IPS-15b (cell line): ENCODE measurements around the gene PASD1.

Experiments used
- H3K27me3 ChIP-seq: one replicate; pipeline ENCODE4 v1.6.1; 2013; ENCODE audit warnings: low read length; ENCODE audit not compliant: control insufficient read depth, insufficient read depth
- H3K36me3 ChIP-seq: one replicate; pipeline ENCODE4 v1.6.1; 2013; ENCODE audit warnings: low read length; ENCODE audit not compliant: control insufficient read depth, insufficient read depth
- H3K4me1 ChIP-seq: one replicate; pipeline ENCODE4 v1.6.1; 2013; ENCODE audit warnings: mild to moderate bottlenecking, low read length; ENCODE audit not compliant: control insufficient read depth, insufficient read depth
- H3K4me3 ChIP-seq: one replicate; pipeline ENCODE4 v1.5.1; 2013; ENCODE audit warnings: low read depth, low read length
- H3K9ac ChIP-seq: one replicate; pipeline ENCODE4 v1.6.1; 2013; ENCODE audit warnings: low read depth, mild to moderate bottlenecking, low read length
- H3K9me3 ChIP-seq: one replicate; pipeline ENCODE4 v1.6.1; 2013; ENCODE audit warnings: mild to moderate bottlenecking, low read length; ENCODE audit not compliant: control insufficient read depth, insufficient read depth

PASD1 gene

DNA sequence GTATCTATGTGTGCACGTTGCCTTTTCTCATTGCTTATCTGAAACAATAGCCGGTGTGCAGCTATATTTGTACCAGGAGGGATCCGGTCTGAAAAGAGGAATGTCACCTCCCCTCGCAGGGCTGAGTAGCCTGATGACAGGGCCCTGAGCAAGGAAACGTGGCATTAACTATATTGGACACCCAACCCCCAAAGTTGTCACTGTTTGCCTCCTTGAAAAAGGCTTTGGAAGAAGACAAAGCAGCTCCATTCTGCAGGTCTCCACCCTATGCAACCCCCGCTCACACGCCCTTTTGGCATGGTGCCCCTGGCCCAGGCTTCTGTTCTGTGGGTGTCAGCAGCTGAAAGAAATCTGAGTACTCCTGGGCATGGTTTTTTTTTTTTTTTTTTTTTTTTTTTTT, 140.0 kb downstream of the PASD1 start:
- H3K27me3 ChIP-seq = no peaks in the 10 kb centered on the region
- no peaks in the 10 kb centered on the region for H3K9me3 ChIP-seq
- no peak overlapping the region for H3K4me3 ChIP-seq
- H3K36me3 ChIP-seq = no peaks in the 10 kb centered on the region
- H3K9ac ChIP-seq = no peak overlapping the region
- H3K4me1 ChIP-seq = no peaks in the 10 kb centered on the region

DNA sequence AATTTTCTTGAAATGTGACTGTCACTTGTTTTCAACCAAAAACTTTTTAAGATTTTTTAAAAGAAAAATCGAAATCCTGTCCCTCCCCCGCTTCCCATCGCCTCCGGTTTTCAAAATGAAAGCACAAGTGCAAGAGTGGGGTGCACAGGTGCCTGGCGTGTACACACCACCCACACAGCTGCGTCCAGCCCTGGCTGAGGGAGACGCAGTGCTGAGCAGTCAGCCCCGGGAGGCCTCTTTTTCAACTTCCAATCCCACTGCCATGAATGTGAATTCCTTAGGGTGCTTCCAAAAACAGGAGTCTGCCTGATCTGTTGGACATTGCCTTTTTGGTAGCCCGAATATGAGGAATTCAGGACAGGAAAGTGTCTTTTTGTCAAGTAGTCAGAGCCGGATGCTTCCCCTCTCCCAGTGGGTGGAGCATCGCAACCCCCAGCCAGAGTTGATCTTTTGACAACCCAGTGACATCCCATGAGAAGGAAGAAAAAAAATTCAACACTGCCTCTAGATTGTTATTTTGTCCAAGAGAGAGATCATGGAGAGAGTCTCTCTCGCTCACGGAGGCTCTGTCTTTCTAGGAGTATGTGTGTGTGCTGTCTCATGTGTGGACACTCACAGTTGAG, 140.7 kb downstream of the PASD1 start:
- Histone ChIP-seq H3K4me3 (no peak overlapping the region), H3K4me1 (no peaks in the 10 kb centered on the region), H3K27me3 (no peaks in the 10 kb centered on the region), H3K36me3 (no peaks in the 10 kb centered on the region), H3K9ac (no peak overlapping the region), H3K9me3 (no peaks in the 10 kb centered on the region)

DNA sequence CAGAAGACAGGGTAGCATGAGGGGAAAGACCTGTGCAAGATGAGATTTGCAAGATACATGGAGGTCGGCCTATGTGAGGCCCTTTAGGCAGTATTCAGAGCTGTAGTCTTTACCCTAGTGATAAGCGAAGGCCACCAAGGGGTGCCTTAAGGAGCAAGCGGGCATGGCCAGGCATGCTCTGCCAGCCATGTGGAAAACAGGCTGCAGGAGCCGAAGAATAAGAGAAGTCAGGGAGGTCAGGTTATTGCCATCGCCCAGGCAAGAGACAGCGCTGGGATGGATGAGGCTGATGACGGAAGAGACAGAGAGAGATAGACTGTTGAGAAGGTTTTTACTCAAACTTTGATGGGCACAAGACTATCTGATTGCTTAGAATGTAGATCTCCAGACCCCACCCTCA, 145.3 kb downstream of the PASD1 start:
- H3K27me3 ChIP-seq = no peaks in the 10 kb centered on the region

DNA sequence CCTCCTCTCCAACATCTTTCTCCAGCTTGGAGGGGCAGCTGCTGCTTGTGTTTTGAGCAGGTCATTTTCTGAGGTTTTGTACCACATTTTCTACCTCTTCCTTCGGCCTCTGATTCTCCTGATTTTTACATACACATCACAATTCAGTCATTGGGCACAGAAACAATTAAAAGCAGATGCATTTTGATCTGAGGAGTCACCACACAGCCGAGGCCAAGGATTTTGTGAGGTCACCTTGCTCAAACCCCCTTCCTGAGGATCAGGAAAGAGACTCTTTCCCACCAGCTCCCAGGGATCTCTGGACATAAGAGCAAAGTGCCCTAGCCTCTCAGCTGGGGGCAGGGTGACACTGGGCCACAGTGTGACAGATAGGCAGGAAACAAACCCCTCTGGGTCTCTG, 147.0 kb downstream of the PASD1 start:
- no peaks in the 10 kb centered on the region for H3K36me3 ChIP-seq
- H3K4me3 ChIP-seq = no peak overlapping the region
- no peaks in the 10 kb centered on the region for H3K27me3 ChIP-seq
- no peaks in the 10 kb centered on the region for H3K9me3 ChIP-seq
- H3K9ac ChIP-seq = no peak overlapping the region
- H3K4me1 ChIP-seq = no peaks in the 10 kb centered on the region

More for the DNA sequence above, 145.3 kb downstream of the PASD1 start:
- H3K9me3 ChIP-seq = no peaks in the 10 kb centered on the region
- no peak overlapping the region for H3K4me3 ChIP-seq
- no peak overlapping the region for H3K9ac ChIP-seq
- no peaks in the 10 kb centered on the region for H3K4me1 ChIP-seq
- no peaks in the 10 kb centered on the region for H3K36me3 ChIP-seq

DNA sequence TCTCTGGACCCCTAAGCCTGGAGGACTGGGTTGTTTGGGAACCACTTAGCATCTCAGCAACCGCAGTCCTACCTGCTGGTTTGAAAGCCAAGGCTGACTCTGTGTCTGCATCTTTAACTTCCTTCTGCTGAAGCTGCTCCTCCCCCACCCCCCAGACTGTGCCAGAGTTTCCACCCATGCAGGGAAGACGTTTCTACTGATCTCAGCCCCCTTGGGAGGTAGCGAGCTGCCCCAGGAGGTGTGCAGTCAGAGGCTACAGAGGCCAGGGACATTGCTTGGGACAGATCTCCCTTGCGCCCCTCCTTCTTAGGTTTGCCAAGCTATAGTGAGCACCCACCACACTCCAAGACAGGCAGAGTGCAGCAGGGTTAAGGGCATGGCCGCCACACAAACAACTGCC, 147.7 kb downstream of the PASD1 start:
- Histone ChIP-seq H3K36me3 (no peaks in the 10 kb centered on the region), H3K27me3 (no peaks in the 10 kb centered on the region), H3K9ac (no peak overlapping the region), H3K9me3 (no peaks in the 10 kb centered on the region), H3K4me1 (no peaks in the 10 kb centered on the region), H3K4me3 (no peak overlapping the region)

DNA sequence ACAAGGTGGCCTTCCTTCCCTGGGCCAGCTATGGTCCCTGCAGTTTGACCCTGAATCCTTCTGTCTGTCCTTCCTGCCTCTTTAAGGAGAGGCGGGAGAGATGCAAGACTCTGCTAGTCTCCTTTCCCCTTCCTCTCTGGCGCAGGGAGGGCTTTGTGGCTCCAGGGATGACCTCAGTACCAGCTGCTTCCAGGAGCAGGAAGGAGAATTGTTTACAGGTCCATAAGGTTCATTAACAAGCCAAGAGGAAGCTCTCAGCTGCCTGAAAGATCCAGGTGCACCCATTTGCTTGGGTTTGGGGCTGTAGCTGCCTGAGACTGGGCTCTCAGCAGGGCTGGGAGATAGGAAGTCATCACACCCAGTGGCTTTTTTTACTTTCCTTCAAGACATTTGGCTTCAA, 148.3 kb downstream of the PASD1 start:
- Histone ChIP-seq H3K27me3 (no peaks in the 10 kb centered on the region), H3K9ac (no peak overlapping the region), H3K9me3 (no peaks in the 10 kb centered on the region), H3K36me3 (no peaks in the 10 kb centered on the region), H3K4me1 (no peaks in the 10 kb centered on the region), H3K4me3 (no peak overlapping the region)

DNA sequence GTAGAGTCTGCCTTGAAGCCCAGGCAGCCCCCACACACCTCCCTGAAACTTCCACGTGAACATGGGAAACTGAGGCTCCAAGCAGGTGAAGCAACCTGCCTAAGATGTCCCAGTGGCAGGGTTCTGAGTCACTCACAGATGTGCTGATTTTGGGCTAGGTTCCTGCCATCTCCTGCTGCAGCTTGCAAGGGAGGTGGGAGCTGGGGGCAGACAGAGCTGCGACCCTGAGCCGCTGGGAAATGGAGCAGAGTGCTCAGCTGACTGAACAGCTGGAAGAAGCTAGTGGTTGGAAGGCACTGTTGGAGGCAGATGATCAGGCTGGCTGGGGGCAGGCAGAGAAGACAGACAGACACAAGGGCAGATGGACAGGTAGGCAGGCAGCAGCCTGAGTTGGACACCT, 148.8 kb downstream of the PASD1 start:
- no peaks in the 10 kb centered on the region for H3K27me3 ChIP-seq
- no peak overlapping the region for H3K4me3 ChIP-seq
- H3K9me3 ChIP-seq = no peaks in the 10 kb centered on the region
- H3K4me1 ChIP-seq = no peaks in the 10 kb centered on the region
- H3K36me3 ChIP-seq = no peaks in the 10 kb centered on the region
- no peak overlapping the region for H3K9ac ChIP-seq

DNA sequence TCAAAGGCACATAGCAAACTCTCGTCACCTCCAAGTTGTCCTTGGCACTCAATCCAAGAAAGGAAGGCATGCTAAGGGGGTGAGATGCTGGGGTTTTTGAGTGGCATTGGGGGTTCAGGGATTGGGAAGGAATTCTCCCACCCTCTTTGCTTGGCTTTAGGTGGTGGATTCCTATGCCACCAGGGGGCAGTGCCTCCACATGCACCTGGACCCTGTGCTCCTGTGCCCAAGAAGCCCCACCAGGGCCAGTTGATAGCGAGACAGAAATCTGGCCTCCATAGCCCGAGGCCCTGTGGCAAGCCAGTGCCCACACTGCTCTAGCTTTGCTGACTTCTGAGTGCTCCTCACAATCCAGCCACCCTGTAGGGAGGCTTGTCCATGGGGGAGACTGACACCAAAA, 150.4 kb downstream of the PASD1 start:
- Histone ChIP-seq H3K4me1 (no peaks in the 10 kb centered on the region), H3K4me3 (no peak overlapping the region), H3K27me3 (no peaks in the 10 kb centered on the region), H3K36me3 (no peaks in the 10 kb centered on the region), H3K9ac (no peak overlapping the region), H3K9me3 (no peaks in the 10 kb centered on the region)

DNA sequence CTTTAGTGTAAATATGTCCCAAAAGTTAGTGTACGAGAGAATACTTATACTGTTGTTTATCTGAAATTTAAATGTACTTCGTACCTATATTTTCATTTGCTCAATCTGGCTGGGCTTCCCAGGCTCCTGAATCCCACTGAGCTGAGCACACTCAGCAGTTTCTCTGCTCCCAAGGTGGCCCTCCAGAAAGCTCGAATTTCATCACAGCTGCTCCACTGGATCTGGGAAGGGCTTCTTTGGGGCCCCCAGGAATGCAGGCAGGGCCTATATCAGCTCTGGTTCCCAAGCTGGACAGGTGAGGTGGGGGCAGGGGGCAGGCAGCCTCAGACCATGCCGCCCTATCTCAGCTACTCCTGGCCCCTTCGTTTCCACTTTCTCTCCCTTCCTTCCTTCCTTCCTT, 150.9 kb downstream of the PASD1 start:
- H3K4me3 ChIP-seq = no peak overlapping the region
- H3K36me3 ChIP-seq = no peaks in the 10 kb centered on the region
- no peak overlapping the region for H3K9ac ChIP-seq
- H3K4me1 ChIP-seq = no peaks in the 10 kb centered on the region
- no peaks in the 10 kb centered on the region for H3K27me3 ChIP-seq
- H3K9me3 ChIP-seq = no peaks in the 10 kb centered on the region

DNA sequence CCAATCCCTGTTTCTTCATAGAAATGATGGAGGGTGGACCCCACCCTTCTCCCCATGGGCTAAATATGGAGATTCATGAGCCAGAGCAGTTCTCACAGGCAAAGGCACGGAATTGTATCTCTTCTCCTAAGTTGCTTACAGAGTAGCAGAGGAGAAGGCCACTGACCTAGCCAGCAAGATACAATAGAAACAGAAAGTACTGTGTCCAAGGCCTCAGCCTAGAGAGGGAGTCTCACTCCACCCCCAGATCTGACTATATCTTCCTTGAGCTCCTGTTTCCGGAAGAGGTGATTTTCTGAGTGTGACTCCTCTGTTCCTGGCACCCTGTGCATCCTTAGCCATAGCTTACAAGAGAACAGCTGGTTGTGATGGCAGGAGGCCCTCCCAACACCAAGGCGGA, 152.3 kb downstream of the PASD1 start, which contains the start of gene FATE1:
TSS of gene FATE1 (plus strand) at position 284 of the 400 bp plus-strand sequence. CDS start at position 369, 85 bp downstream.
- Histone ChIP-seq H3K9me3 (no peaks in the 10 kb centered on the region), H3K9ac (no peak within 1 kb of the TSS), H3K27me3 (no peaks in the 10 kb centered on the region), H3K4me1 (no peaks in the 10 kb centered on the region), H3K4me3 (no peak within 1 kb of the TSS), H3K36me3 (no peaks in the 10 kb centered on the region)

DNA sequence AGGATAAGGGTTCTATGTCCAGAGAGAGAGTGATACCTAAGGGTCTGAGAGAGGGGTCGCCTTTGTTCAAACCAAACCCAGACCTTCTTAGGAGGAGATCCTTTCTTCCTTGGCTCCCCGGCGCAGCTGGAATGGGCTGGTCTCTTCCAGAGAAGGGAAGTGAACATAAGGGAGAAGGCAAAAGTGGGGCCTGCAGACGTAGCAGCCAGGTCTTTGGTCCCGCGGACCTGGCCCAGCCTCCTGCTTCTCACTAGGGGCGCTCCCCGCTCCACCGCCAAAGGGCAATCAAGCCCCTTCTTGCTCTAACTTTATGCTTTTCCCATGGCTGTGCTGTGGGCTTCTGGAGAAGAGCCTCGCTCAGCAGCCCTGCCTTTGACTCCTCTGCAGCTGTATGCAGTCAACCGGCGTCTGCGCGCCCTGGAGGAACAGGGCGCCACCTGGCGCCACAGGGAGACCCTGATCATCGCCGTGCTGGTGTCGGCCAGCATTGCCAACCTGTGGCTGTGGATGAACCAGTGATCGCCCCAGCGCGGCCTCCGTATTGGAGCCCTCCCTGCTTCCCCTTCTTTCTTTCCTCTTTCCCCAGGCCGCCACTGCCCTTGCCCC, 158.9 kb downstream of the PASD1 start:
- H3K27me3 ChIP-seq = no peaks in the 10 kb centered on the region
- H3K4me1 ChIP-seq = no peaks in the 10 kb centered on the region
- no peaks in the 10 kb centered on the region for H3K36me3 ChIP-seq
- no peak overlapping the region for H3K9ac ChIP-seq
- H3K4me3 ChIP-seq = no peak overlapping the region
- H3K9me3 ChIP-seq = no peaks in the 10 kb centered on the region

DNA sequence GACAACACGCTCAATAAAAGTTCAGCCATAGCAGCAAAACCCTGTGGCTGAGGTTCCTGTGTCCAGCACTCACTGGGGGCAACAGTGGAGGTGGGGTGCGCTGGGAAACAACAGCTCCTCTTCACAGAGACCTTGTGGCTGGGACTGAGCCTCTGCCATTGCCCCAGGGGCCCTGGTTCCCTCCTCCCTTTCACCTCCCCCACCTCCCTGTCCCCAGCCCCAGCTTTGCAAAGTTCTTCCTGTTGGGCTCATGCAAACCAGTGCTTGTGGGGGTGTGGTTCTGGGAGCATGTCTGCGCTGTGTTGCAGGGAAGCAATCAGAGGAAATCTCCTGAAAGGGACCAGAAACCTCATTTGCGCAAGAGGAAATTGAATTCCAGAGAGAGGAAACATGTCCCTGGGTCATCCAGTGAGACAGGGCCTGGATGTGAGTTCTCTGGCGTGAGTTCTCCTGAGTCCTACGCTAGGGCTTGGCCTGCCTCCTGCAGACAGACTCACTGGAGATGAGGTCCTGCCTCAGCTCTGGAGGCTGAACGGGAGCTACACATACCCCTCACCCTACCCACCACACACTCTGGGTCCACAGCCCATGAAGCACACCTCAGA, 159.8 kb downstream of the PASD1 start:
- H3K9me3 ChIP-seq = no peaks in the 10 kb centered on the region
- H3K9ac ChIP-seq = no peak overlapping the region
- no peaks in the 10 kb centered on the region for H3K36me3 ChIP-seq
- no peaks in the 10 kb centered on the region for H3K4me1 ChIP-seq
- H3K4me3 ChIP-seq = no peak overlapping the region
- H3K27me3 ChIP-seq = no peaks in the 10 kb centered on the region
